ENCODE measurements around the gene FAS. TPM values are rescaled to one million over a fixed set of nuclear protein-coding genes. Genes with fewer than 3 reads are reported as not detected.

Gene FAS
- total and polyA plus RNA-seq, 9 of the 15 experiments (the other 6 are each of a cell fraction or from before 2014, with no cell fraction given) = 0.08 to 0.62 (median 0.37) TPM

- Histone ChIP-seq H3K79me2 (ENCODE audit: control insufficient read depth, insufficient read depth, low read length) (no peaks in the 10 kb centered on the region), H2AFZ (ENCODE audit: low read depth, low read length) (no peak overlapping the region), H4K20me1 (replicated peaks; ENCODE audit: control insufficient read depth, insufficient read depth, low read length) (no peaks in the 10 kb centered on the region), H3K4me1 (replicated peaks in 1 of 2; ENCODE audit: control insufficient read depth in 2 of 2, insufficient read depth in 2 of 2, low read length in 2 of 2) (no peaks in the 10 kb centered on the region), H3K4me3 (no peak overlapping the region), H3K9me1 (ENCODE audit: control insufficient read depth, insufficient read depth, low read length) (no peaks in the 10 kb centered on the region), H3K9ac (ENCODE audit: insufficient read depth in 1 of 2, low read depth in 2 of 2, low read length in 2 of 2) (no peak overlapping the region), H3K27me3 (ENCODE audit: control insufficient read depth in 2 of 2, insufficient read depth in 2 of 2, low read length in 2 of 2) (no peaks in the 10 kb centered on the region), H3K4me2 (ENCODE audit: insufficient read depth, low read length) (no peak overlapping the region), H3K9me3 (replicated peaks; ENCODE audit: control insufficient read depth, insufficient read depth, low read depth, low read length) (no peaks in the 10 kb centered on the region), H3K27ac (ENCODE audit: extremely low read depth, low read depth, low read length) (no peak overlapping the region), H3K36me3 (ENCODE audit: control insufficient read depth, insufficient read depth, low read length) (no peaks in the 10 kb centered on the region)
- WGBS (ENCODE audit: insufficient coverage, low coverage, missing lambda C conversion rate) = 5% methylated on average over 5 of the region's 5 CpGs
- POLR2A ChIA-PET = no interaction called here
- no peak for FAIRE-seq
- intact Hi-C loops (cut with micrococcal nuclease) (no loop called here), in situ Hi-C loops (cut with MboI) (no loop called here)
- DNase-seq (ENCODE audit: extremely low read depth in 1 of 4, low spot score in 3 of 4) = no peak
- no peak for ATAC-seq
- CTCF ChIA-PET (ENCODE audit: low intra/inter-chr PET ratio) = no interaction called here
- no peak for TF ChIP-seq ZNF324 (CRISPR knock-in tag; IDR thresholded peaks at IDR 0.05)
- TF ChIP-seq PHB (CRISPR knock-in tag; IDR thresholded peaks at IDR 0.05) = no peak
- TF ChIP-seq GTF2B (IDR thresholded peaks at IDR 0.05; ENCODE audit: extremely low read depth, insufficient read length) = no peak
- TF ChIP-seq TAF1 (IDR thresholded peaks at IDR 0.05; ENCODE audit: control insufficient read depth, extremely low read depth, insufficient read depth, low read length, severe bottlenecking) = no peak
- TF ChIP-seq, protein P1, sequence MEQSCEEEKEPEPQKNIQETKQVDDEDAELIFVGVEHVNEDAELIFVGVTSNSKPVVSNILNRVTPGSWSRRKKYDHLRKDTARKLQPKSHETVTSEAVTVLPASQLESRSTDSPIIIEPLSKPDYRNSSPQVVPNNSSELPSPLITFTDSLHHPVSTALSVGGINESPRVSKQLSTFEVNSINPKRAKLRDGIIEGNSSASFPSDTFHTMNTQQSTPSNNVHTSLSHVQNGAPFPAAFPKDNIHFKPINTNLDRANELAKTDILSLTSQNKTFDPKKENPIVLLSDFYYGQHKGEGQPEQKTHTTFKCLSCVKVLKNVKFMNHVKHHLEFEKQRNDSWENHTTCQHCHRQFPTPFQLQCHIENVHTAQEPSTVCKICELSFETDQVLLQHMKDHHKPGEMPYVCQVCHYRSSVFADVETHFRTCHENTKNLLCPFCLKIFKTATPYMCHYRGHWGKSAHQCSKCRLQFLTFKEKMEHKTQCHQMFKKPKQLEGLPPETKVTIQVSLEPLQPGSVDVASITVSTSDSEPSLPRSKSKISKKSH (CRISPR knock-in tag; IDR thresholded peaks at IDR 0.05) = no peak
- no TSS peak for BruUV-seq (replicated peaks)
Measured at GRCh38 chr10:89064748-89065147, 74.2 kb downstream of the FAS start.

Small RNA genes within 50 kb of the gene (microRNA-seq; reads per million reads assigned to microRNA genes)
- gene MIR4679-1 (ENCODE audit: borderline microRNAs expressed) = not detected
- not detected for gene MIR4679-2 (ENCODE audit: borderline microRNAs expressed)

Small RNA genes within 50 kb of the gene (small RNA-seq; reads per million reads assigned to genes)
- not detected for gene MIR4679-2
- gene RF02116 = not detected

Other genes with a start within 250 kb of the FAS start
- gene LIPN, start 230.8 kb upstream of the FAS start, total RNA-seq (2014; rRNA removed) = not detected in 2 replicates
- gene LIPN, start 230.8 kb upstream of the FAS start, total RNA-seq (2014; rRNA removed; fragmentation: Illumina TruSeq; extraction: Trizol) = not detected in 2 replicates
- not detected in 2 replicates for gene LIPN, start 230.8 kb upstream of the FAS start, total RNA-seq (2015; rRNA removed; fragmentation: Illumina TruSeq; extraction: Trizol)
- gene LIPN, start 230.8 kb upstream of the FAS start, total RNA-seq (2021) = not detected in 2 replicates
- gene LIPN, start 230.8 kb upstream of the FAS start, polyA plus RNA-seq (2011; rRNA removed) = not detected in 2 replicates
- not detected in 2 replicates for gene LIPN, start 230.8 kb upstream of the FAS start, polyA plus RNA-seq (2014; fragmentation: Illumina TruSeq; extraction: Trizol)
- not detected for gene LIPN, start 230.8 kb upstream of the FAS start, polyA plus RNA-seq (2014; fragmentation: Nextera tagmentation; extraction: Ambion mirVana)
- gene LIPN, start 230.8 kb upstream of the FAS start, polyA plus RNA-seq (2014; rRNA removed) = not detected in 2 replicates
- gene LIPM, start 188.1 kb upstream of the FAS start, total RNA-seq (2014; rRNA removed) = not detected in 2 replicates
- gene LIPM, start 188.1 kb upstream of the FAS start, total RNA-seq (2014; rRNA removed; fragmentation: Illumina TruSeq; extraction: Trizol) = not detected in 2 replicates
- gene LIPM, start 188.1 kb upstream of the FAS start, total RNA-seq (2015; rRNA removed; fragmentation: Illumina TruSeq; extraction: Trizol) = not detected in 2 replicates
- not detected in 2 replicates for gene LIPM, start 188.1 kb upstream of the FAS start, total RNA-seq (2021)
- not detected in 2 replicates for gene LIPM, start 188.1 kb upstream of the FAS start, polyA plus RNA-seq (2011; rRNA removed)
- not detected in 2 replicates for gene LIPM, start 188.1 kb upstream of the FAS start, polyA plus RNA-seq (2014; fragmentation: Illumina TruSeq; extraction: Trizol)
- gene LIPM, start 188.1 kb upstream of the FAS start, polyA plus RNA-seq (2014; fragmentation: Nextera tagmentation; extraction: Ambion mirVana) = not detected
- gene LIPM, start 188.1 kb upstream of the FAS start, polyA plus RNA-seq (2014; rRNA removed) = not detected in 2 replicates
- not detected in 2 replicates for gene ANKRD22, start 139.0 kb upstream of the FAS start, total RNA-seq (2014; rRNA removed)
- gene ANKRD22, start 139.0 kb upstream of the FAS start, total RNA-seq (2014; rRNA removed; fragmentation: Illumina TruSeq; extraction: Trizol) = not detected in 2 replicates
- not detected in 2 replicates for gene ANKRD22, start 139.0 kb upstream of the FAS start, total RNA-seq (2015; rRNA removed; fragmentation: Illumina TruSeq; extraction: Trizol)
- gene ANKRD22, start 139.0 kb upstream of the FAS start, total RNA-seq (2021) = not detected in 2 replicates
- gene ANKRD22, start 139.0 kb upstream of the FAS start, polyA plus RNA-seq (2011; rRNA removed) = not detected in 2 replicates
- not detected in 2 replicates for gene ANKRD22, start 139.0 kb upstream of the FAS start, polyA plus RNA-seq (2014; fragmentation: Illumina TruSeq; extraction: Trizol)
- not detected for gene ANKRD22, start 139.0 kb upstream of the FAS start, polyA plus RNA-seq (2014; fragmentation: Nextera tagmentation; extraction: Ambion mirVana)
- gene ANKRD22, start 139.0 kb upstream of the FAS start, polyA plus RNA-seq (2014; rRNA removed) = not detected in 2 replicates
- gene STAMBPL1, start 110.6 kb upstream of the FAS start, total RNA-seq (2014; rRNA removed) = not detected in 2 replicates
- gene STAMBPL1, start 110.6 kb upstream of the FAS start, total RNA-seq (2014; rRNA removed; fragmentation: Illumina TruSeq; extraction: Trizol) = not detected in 2 replicates
- gene STAMBPL1, start 110.6 kb upstream of the FAS start, total RNA-seq (2015; rRNA removed; fragmentation: Illumina TruSeq; extraction: Trizol) = not detected in 2 replicates
- 0.09 and 0.25 TPM in 2 replicates for gene STAMBPL1, start 110.6 kb upstream of the FAS start, total RNA-seq (2021)
- gene STAMBPL1, start 110.6 kb upstream of the FAS start, polyA plus RNA-seq (2011; rRNA removed) = not detected in 2 replicates
- gene STAMBPL1, start 110.6 kb upstream of the FAS start, polyA plus RNA-seq (2014; fragmentation: Illumina TruSeq; extraction: Trizol) = not detected in 2 replicates
- not detected for gene STAMBPL1, start 110.6 kb upstream of the FAS start, polyA plus RNA-seq (2014; fragmentation: Nextera tagmentation; extraction: Ambion mirVana)
- 0.04 TPM in 1 of 2 replicates, not detected in the other for gene STAMBPL1, start 110.6 kb upstream of the FAS start, polyA plus RNA-seq (2014; rRNA removed)
- 0.29 and 1.0 TPM in 2 replicates for gene ACTA2, start 38.0 kb upstream of the FAS start, total RNA-seq (2014; rRNA removed)
- 0.15 TPM in 1 of 2 replicates, not detected in the other for gene ACTA2, start 38.0 kb upstream of the FAS start, total RNA-seq (2014; rRNA removed; fragmentation: Illumina TruSeq; extraction: Trizol)
- 0.22 and 0.30 TPM in 2 replicates for gene ACTA2, start 38.0 kb upstream of the FAS start, total RNA-seq (2015; rRNA removed; fragmentation: Illumina TruSeq; extraction: Trizol)
- gene ACTA2, start 38.0 kb upstream of the FAS start, total RNA-seq (2021) = 0.60 and 1.4 TPM in 2 replicates
- gene ACTA2, start 38.0 kb upstream of the FAS start, polyA plus RNA-seq (2011; rRNA removed) = not detected in 2 replicates
- 0.30 and 0.48 TPM in 2 replicates for gene ACTA2, start 38.0 kb upstream of the FAS start, polyA plus RNA-seq (2014; fragmentation: Illumina TruSeq; extraction: Trizol)
- not detected for gene ACTA2, start 38.0 kb upstream of the FAS start, polyA plus RNA-seq (2014; fragmentation: Nextera tagmentation; extraction: Ambion mirVana)
- 0.46 TPM in 1 of 2 replicates, not detected in the other for gene ACTA2, start 38.0 kb upstream of the FAS start, polyA plus RNA-seq (2014; rRNA removed)
- not detected in 2 replicates for gene CH25H, start 216.5 kb downstream of the FAS start, total RNA-seq (2014; rRNA removed)
- not detected in 2 replicates for gene CH25H, start 216.5 kb downstream of the FAS start, total RNA-seq (2014; rRNA removed; fragmentation: Illumina TruSeq; extraction: Trizol)
- gene CH25H, start 216.5 kb downstream of the FAS start, total RNA-seq (2015; rRNA removed; fragmentation: Illumina TruSeq; extraction: Trizol) = not detected in 2 replicates
- gene CH25H, start 216.5 kb downstream of the FAS start, total RNA-seq (2021) = not detected in 2 replicates
- gene CH25H, start 216.5 kb downstream of the FAS start, polyA plus RNA-seq (2011; rRNA removed) = not detected in 2 replicates
- gene CH25H, start 216.5 kb downstream of the FAS start, polyA plus RNA-seq (2014; fragmentation: Illumina TruSeq; extraction: Trizol) = not detected in 2 replicates
- gene CH25H, start 216.5 kb downstream of the FAS start, polyA plus RNA-seq (2014; fragmentation: Nextera tagmentation; extraction: Ambion mirVana) = not detected
- not detected in 2 replicates for gene CH25H, start 216.5 kb downstream of the FAS start, polyA plus RNA-seq (2014; rRNA removed)

Measured in K562 (cell line).